ENCODE results near the gene BCOR. TPM values are rescaled to one million over a fixed set of nuclear protein-coding genes. Genes with fewer than 3 reads are reported as not detected.
A peak's percentile ranks its signal among the peaks of the same experiment; 100 is the strongest.

The BCOR gene
- 59.6 TPM for total RNA-seq

GRCh38 chrX:40097504-40098263 is at the start of gene BCOR:
Gene BCOR (minus strand): TSS chrX:40097958. CDS start chrX:40077929, 20,029 bp downstream.
- peak; percentile 82 for DNase-seq

DNA sequence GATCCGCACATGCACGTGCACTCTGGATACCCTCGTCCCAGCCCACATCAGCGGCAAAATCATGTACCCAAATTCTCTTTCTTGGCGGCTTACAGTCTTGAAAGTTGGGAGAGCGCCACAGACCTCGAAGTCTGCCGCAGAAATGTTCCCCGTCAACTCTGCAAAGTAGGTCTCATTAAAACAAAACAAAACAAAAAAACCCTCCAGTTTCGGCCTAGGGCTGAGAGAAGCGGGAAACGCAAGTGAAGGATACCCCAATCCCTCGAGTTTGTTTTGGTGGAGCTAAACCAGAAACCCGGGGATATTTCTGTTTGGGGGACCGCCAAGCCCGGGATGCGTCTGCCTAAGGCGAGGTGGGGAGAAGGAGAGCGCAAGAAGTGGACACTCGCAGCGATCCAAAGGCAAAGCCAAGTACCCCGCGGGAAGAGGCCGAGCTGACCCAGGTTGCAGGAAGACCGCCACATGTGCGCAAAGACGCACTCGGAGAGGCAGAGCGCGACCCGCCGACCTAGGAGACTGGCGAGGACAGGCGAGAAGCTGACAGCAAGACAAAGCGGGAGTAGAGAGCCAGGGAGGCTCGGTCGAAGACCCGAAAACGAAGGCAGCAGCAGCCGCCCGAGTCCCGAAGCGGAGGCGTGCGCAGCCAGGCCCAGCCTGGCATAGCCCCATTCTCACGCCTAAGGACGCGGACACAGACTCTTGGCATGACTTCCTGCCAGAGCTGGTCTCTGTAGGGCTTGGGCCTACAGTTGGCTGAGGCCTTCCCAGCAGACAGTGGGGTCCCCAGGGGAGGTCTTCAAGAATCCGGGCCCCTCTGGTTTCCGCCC is 49.6 kb upstream of the BCOR start:
- no peak for DNase-seq

- DNase-seq: peak; percentile 52
Observed at GRCh38 chrX:40146262-40147125, 48.7 kb upstream of the BCOR start.

DNA sequence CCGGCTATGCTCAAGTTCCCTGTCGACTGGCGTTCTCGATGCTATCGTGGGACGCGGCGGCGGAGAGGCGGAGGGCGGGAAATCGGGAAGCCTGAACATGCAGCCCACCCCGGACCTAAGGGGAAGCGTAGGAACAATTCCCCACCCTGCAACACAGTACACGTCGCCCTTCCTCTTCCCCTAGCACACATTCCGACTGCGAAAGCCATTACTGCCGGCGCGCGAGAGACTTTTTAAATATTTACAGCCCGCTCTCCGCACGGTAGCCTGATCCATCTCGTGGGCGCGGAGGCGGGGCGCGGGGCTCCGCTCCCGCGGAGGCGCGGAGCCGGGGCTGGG is 48.1 kb upstream of the BCOR start:
- peak; percentile 14 for DNase-seq

DNA sequence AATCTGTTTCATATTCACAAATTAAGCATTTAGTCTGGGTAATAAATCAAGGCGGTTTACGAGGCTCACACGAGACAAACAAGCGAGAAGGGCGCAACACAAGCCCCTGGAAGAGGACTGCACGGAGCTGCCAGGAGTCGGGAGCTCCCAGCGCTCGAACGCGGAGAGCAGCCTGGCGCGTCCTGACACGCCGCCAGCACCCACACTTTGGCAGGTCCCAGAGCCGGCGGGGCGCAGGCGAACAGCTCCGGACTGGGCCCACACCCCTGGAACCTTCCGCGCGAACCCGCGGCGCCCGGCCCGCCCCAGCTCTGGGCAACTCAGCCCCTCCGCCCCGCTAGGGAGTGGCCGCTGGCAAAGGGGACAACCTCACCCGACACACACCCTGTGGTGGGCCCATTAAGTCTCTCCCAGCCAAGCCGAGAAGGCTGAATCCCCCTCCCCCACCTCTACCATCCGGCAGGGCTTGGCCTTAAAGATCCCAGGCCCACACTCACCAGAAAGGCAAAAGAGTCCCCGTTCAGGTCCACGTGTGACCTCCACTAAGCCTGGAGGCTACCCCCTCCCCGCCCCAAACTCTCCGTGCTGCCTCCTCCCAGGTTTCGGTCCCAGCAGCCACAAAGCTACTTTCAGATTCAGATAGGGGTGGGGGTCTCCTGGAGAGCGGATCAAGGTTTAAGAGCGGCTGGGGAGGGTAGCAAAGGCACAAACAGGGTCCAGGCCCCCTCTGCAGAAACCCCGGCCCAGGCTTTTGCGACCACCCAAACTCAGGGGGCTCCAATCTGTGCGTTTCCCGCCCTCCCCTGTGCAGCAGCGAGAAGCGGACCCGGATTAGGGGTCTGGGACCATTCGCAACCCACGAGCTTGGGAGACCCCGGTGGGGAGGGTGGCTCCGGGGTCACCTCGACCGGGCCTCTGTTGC is 47.5 kb upstream of the BCOR start:
- DNase-seq: peak; percentile 17

DNA sequence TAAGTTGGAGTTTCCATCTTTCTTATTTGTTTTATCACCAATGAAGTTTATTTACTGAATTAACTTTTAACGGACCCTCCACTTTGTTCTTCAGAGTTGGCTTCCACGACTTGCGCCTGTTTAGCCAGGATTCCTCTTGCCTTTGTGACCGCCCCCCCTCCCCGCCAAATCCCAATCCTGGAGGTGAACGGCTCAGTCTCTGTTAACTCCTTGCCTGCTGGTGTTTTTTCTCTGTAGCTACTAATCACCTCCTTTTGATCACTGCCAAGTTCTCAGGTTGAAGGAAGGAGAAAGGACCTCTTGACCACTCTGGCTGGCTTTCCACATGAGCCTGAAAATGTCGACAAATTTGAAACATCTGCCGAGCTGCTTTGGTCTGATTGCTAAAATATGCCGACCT is 46.8 kb upstream of the BCOR start:
- no peak for DNase-seq

GRCh38 chrX:40143987-40144386 is 46.2 kb upstream of the BCOR start:
- no peak for DNase-seq

- no peak for DNase-seq
Observed at GRCh38 chrX:40143001-40143400, 45.2 kb upstream of the BCOR start.

- DNase-seq: no peak
Observed at GRCh38 chrX:40142417-40142816, 44.7 kb upstream of the BCOR start.

DNA sequence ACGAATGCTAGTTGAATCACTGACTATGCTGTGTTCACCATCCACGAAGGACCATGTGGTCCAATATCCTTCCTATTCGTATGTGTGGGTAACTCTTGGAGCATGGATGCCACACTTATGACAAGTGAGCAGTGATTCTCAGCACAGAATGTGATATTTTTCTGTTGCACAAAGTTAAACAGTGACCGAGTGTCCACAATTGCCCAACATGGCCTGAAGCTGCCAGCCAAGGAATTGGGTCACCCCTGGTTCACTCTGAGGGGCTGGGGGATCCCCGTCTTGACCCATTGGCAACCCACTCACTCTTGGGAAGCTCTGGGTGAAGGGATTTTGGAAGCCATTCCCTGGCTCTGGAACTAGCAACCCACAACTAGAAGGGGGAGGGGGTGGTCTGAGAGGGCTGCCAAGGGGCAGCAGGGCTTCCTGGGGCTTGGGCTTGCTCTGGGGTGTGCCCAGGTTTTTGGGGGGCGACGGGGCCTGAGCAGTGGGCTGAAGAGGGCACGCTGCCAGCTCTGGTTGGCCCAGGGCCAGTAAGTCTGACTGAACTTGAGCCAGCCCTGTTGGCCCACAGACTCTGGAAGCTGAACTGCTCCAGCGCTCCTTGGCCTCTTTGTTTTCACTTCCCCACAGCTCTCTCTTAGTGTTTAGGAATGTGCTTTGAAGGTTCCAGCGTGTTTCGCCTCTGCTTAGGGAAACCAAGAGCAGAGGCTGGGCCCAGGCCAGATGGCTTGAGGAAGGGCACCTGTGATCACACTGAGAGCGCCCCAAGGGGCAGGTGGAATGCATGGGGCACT is 43.1 kb upstream of the BCOR start:
- peak; percentile 61 for DNase-seq

DNA sequence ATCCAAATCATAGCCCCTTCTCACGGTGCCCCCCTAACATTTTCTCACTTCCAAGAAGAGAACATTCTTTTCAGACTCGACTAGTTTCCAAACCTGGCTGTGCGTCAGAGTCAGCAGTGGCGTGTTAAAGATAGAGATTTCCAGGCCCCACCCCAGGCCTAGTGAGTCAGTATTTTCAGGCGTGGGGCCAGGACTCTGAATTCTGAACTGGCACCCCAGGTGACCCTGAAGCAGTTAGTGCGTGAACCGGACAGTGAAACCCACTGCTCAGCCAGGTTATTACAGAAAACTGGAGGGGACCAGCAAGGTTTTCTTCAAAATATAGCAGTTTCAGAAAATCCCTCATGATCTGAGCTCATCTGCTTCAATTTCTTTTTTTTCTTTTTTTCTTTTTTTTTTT is 35.0 kb upstream of the BCOR start:
- no peak for DNase-seq

- DNase-seq: no peak
Observed at GRCh38 chrX:40131654-40132337, 34.0 kb upstream of the BCOR start.

GRCh38 chrX:40130207-40130606 is 32.4 kb upstream of the BCOR start:
- no peak for DNase-seq

GRCh38 chrX:40127052-40127451 is 29.3 kb upstream of the BCOR start:
- peak; percentile 89 for DNase-seq

DNA sequence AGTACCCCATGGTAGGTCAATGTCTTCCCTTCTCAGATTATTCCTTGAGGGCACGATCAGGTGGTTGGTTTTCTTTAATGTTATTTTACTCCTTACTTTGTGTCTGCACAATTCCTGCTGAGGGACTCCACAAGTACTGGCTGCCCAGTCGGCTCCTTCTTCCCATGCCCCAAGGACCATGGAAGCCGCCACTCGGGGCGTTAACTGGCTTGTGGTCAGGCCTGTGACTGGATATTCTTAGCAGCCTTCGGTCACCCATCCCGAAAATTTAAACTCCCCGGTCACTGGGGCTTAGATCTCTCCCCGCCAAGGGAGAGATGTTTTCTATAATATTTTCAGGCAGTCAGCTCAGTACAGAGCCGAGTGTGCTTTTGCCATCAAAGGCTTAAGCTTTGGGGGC is 24.7 kb upstream of the BCOR start:
- DNase-seq: no peak

GRCh38 chrX:40121618-40122017 is 23.9 kb upstream of the BCOR start:
- no peak for DNase-seq

GRCh38 chrX:40120838-40121580 is 23.3 kb upstream of the BCOR start:
- no peak for DNase-seq

DNA sequence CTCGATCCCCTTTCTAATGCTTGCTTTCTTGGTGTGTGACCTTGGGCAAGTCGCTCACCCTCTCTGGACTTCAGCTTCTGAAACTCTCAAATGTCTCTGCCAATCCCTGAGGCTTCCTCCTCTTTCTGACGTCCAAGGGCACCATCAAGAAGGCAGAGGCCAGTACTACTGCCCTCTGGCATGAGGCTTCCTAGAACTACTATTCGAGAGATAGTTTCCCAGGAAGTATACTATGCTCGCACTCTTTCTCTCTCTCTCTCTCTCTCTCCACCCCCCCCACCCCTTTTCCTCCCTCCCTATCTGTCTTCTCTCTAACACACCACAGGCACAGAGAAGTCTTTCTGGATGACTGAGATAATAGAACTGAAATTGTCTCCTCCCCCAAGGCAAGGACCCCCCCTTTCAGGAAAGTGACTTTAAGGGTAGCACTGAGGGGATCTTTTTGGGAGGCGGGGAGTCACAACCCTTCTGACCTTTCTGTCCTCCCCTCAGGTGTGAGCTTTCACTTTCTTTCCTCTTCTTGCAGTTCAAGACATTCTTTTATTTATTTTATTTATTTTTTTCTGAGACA is 20.0 kb upstream of the BCOR start:
- no peak for DNase-seq

DNA sequence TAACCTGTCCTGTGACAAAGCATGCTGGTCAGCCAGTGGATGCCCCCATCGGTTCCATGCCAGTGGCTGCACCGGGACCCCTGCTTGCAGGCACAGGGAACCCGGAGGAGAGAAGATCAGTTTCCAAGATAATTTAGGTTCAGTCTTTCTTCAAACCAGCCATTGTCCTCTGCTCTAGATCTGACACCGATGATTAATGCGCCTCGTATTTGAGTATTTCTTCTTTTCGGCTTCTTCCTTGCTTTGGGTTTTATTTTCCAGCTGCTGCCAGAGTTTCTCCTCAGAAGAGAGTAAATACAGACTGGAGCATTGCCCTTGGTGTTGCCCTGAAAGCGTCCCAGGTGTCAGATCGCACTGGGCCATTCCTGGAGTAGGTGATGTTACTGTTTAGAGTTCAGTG is 19.2 kb upstream of the BCOR start:
- no peak for DNase-seq

Data from tongue (tissue), 2 donors.